Vagina (tissue), 2 donors: ENCODE data around the gene SLC1A3. TPM values are rescaled to one million over a fixed set of nuclear protein-coding genes. Genes with fewer than 3 reads are reported as not detected.

Experiments
- DNase-seq, 2 donors: peaks; one replicate each; pipeline ENCODE4 v3.0.0-alpha.2; 2017; ENCODE audit errors: extremely low spot score in 2 of 2
- H3K27ac ChIP-seq: fragments of 200-600 bp; sonication (generic); one replicate; pipeline ENCODE4 v1.5.1; 2019
- H3K27me3 ChIP-seq: fragments of 200-600 bp; sonication (generic); one replicate; pipeline ENCODE4 v1.5.1; 2019
- H3K36me3 ChIP-seq, 2 donors: fragments of 200-600 bp; sonication (generic); one replicate each; pipeline ENCODE4 v1.5.1; 2017 to 2019
- H3K4me1 ChIP-seq: fragments of 200-600 bp; sonication (generic); one replicate; pipeline ENCODE4 v1.5.1; 2019
- H3K4me3 ChIP-seq, 2 donors: fragments of 200-600 bp; sonication (generic); 1 replicate in 1 of 2; 2 replicates in 1 of 2; pipeline ENCODE4 v1.5.1; 2016 to 2019
- H3K9me3 ChIP-seq: fragments of 200-600 bp; sonication (generic); one replicate; pipeline ENCODE4 v1.5.1; 2019
- CTCF ChIP-seq, 3 experiments: fragments of 450-650 bp in 2 of 3; fragments of 200-600 bp in 1 of 3; sonication (generic) in 1 of 3; IDR thresholded peaks; one replicate each; pipeline ENCODE4 v1.5.1; 2017 to 2019; ENCODE audit warnings: antibody characterized with exemption in 3 of 3, mild to moderate bottlenecking in 2 of 3, moderate library complexity in 2 of 3
- POLR2A ChIP-seq, 2 donors: fragments of 450-650 bp; IDR thresholded peaks; one replicate each; pipeline ENCODE4 v1.6.1; 2017; ENCODE audit warnings: antibody characterized with exemption in 2 of 2, mild to moderate bottlenecking in 2 of 2, moderate library complexity in 2 of 2
- POLR2AphosphoS5 ChIP-seq, 2 donors: sonication (generic); formaldehyde crosslinking; IDR thresholded peaks; one replicate each; pipeline ENCODE4 v1.9.0; 2017; ENCODE audit warnings: antibody characterized with exemption in 2 of 2, mild to moderate bottlenecking in 2 of 2, low read depth in 1 of 2; ENCODE audit not compliant: insufficient read depth in 1 of 2
- intact Hi-C: fragments of 100-400 bp; cut with DNase I; formaldehyde crosslinking; loops from one replicate; pipeline ENCODE4 v1.15.1; 2023
- total RNA-seq: library from RNA; depleted of rRNA; stranded (reverse); fragments of >200 nt; gene quantifications from one replicate; pipeline ENCODE4 v1.2.3, GENCODE V29; 2016

SLC1A3 gene
- total RNA-seq, 1 donor from 2014 or later = 18.9 TPM

- no peaks in the 10 kb centered on the region for H3K36me3 ChIP-seq
- intact Hi-C loops = no loop called here
- no peak for DNase-seq
- H3K9me3 ChIP-seq = no peaks in the 10 kb centered on the region
- TF ChIP-seq POLR2A (IDR thresholded peaks at IDR 0.05) (no peak), POLR2AphosphoS5 (IDR thresholded peaks at IDR 0.05; ENCODE audit: insufficient read depth in 1 of 2, low read depth in 1 of 2) (no peak), CTCF (IDR thresholded peaks at IDR 0.05) (no peak)
- no peaks in the 10 kb centered on the region for H3K4me1 ChIP-seq
- H3K27ac ChIP-seq = no peak overlapping the region
- no peaks in the 10 kb centered on the region for H3K27me3 ChIP-seq
- no peak overlapping the region for H3K4me3 ChIP-seq
Observed at GRCh38 chr5:36623832-36624231, 17.4 kb downstream of the SLC1A3 start.

GRCh38 chr5:36624277-36624676, 17.9 kb downstream of the SLC1A3 start:
- no peaks in the 10 kb centered on the region for H3K36me3 ChIP-seq
- H3K27ac ChIP-seq = no peak overlapping the region
- intact Hi-C loops = no loop called here
- no peak overlapping the region for H3K4me3 ChIP-seq
- TF ChIP-seq POLR2AphosphoS5 (IDR thresholded peaks at IDR 0.05; ENCODE audit: insufficient read depth in 1 of 2, low read depth in 1 of 2) (no peak), CTCF (IDR thresholded peaks at IDR 0.05) (no peak), POLR2A (IDR thresholded peaks at IDR 0.05) (no peak)
- no peaks in the 10 kb centered on the region for H3K4me1 ChIP-seq
- no peaks in the 10 kb centered on the region for H3K27me3 ChIP-seq
- H3K9me3 ChIP-seq = no peaks in the 10 kb centered on the region
- no peak for DNase-seq

- H3K9me3 ChIP-seq = no peaks in the 10 kb centered on the region
- DNase-seq = no peak
- no peak overlapping the region for H3K27ac ChIP-seq
- no peaks in the 10 kb centered on the region for H3K27me3 ChIP-seq
- no peaks in the 10 kb centered on the region for H3K36me3 ChIP-seq
- TF ChIP-seq CTCF (IDR thresholded peaks at IDR 0.05) (no peak), POLR2AphosphoS5 (IDR thresholded peaks at IDR 0.05; ENCODE audit: insufficient read depth in 1 of 2, low read depth in 1 of 2) (no peak), POLR2A (IDR thresholded peaks at IDR 0.05) (no peak)
- H3K4me1 ChIP-seq = peaks cover 16% of the 10 kb centered on the region
- intact Hi-C loops = no loop called here
- H3K4me3 ChIP-seq = no peak overlapping the region
Observed at GRCh38 chr5:36628695-36629094, 22.3 kb downstream of the SLC1A3 start.

GRCh38 chr5:36629729-36630128, 23.3 kb downstream of the SLC1A3 start:
- Histone ChIP-seq H3K27ac (no peak overlapping the region), H3K36me3 (no peaks in the 10 kb centered on the region), H3K9me3 (no peaks in the 10 kb centered on the region), H3K4me1 (peaks cover 16% of the 10 kb centered on the region), H3K27me3 (no peaks in the 10 kb centered on the region), H3K4me3 (no peak overlapping the region)
- no peak for TF ChIP-seq CTCF (IDR thresholded peaks at IDR 0.05)
- no peak for TF ChIP-seq POLR2AphosphoS5 (IDR thresholded peaks at IDR 0.05; ENCODE audit: insufficient read depth in 1 of 2, low read depth in 1 of 2)
- TF ChIP-seq POLR2A (IDR thresholded peaks at IDR 0.05) = no peak
- no peak for DNase-seq
- intact Hi-C loops = no loop called here

- DNase-seq = no peak
- H3K27ac ChIP-seq = no peak overlapping the region
Observed at GRCh38 chr5:36630201-36631145, 24.1 kb downstream of the SLC1A3 start.

More at GRCh38 chr5:36630201-36631145, 24.1 kb downstream of the SLC1A3 start:
- TF ChIP-seq CTCF (IDR thresholded peaks at IDR 0.05) (no peak), POLR2A (IDR thresholded peaks at IDR 0.05) (no peak), POLR2AphosphoS5 (IDR thresholded peaks at IDR 0.05; ENCODE audit: insufficient read depth in 1 of 2, low read depth in 1 of 2) (no peak)
- Histone ChIP-seq H3K4me3 (no peak overlapping the region), H3K4me1 (peaks cover 16% of the 10 kb centered on the region), H3K9me3 (no peaks in the 10 kb centered on the region), H3K27me3 (no peaks in the 10 kb centered on the region), H3K36me3 (no peaks in the 10 kb centered on the region)
- intact Hi-C loops = no loop called here
